K562 (cell line): ENCODE data around the gene MYMX. TPM values are rescaled to one million over a fixed set of nuclear protein-coding genes. Genes with fewer than 3 reads are reported as not detected.
A peak's percentile ranks its signal among the peaks of the same experiment; 100 is the strongest.

Source experiments
- ATAC-seq: fragments of 200-7000 bp; cut with Tn5 transposase; 3 replicates; pipeline ENCODE4 v1.9.1; 2020; ENCODE audit warnings: moderate library complexity
- BruUV-seq: library from RNA; stranded (reverse); fragments of 400-500 nt; replicated peaks from 2 replicates; lab custom pipeline; 2021; lab: Mats Ljungman, UMichigan
- CTCF ChIA-PET: fragments of 300-600 bp; formaldehyde crosslinking; extraction: SDS; loops from one replicate; lab custom pipeline; 2021; ENCODE audit warnings: low intra/inter-chr PET ratio; lab: Yijun Ruan, JAX
- POLR2A ChIA-PET: fragments of 300-600, 350-650 bp; sonication (Branson Sonifier 250); formaldehyde crosslinking; extraction: SDS; loops from one replicate; lab custom pipeline; 2021; ENCODE audit warnings: antibody characterized with exemption, inconsistent platforms; lab: Yijun Ruan, JAX
- DNase-seq, 4 experiments: peaks; one replicate each; pipeline versions ENCODE4 v3.0.0 to v3.0.0-alpha.2; 2011 to 2018; ENCODE audit warnings: low spot score in 3 of 4, mixed read lengths in 3 of 4; ENCODE audit errors: extremely low read depth in 1 of 4
- FAIRE-seq: peaks from 2 replicates; lab custom pipeline; 2011; peaks lifted over from hg19 to GRCh38; lab: Jason Lieb, UNC
- H2AFZ ChIP-seq: 2 replicates; pipeline ENCODE4 v1.6.0; 2011; ENCODE audit warnings: low read depth, low read length, control low read depth, inconsistent platforms
- H3K27ac ChIP-seq: fragments of 200-600 bp; 3 replicates; pipeline ENCODE4 v1.8.0; 2011; ENCODE audit warnings: low read depth, mild to moderate bottlenecking, control low read depth, inconsistent platforms, low read length, moderate library complexity, mixed read lengths; ENCODE audit errors: extremely low read depth
- H3K27me3 ChIP-seq, 2 experiments: fragments of 300-600 bp in 1 of 2; 2 replicates in 1 of 2; 3 replicates in 1 of 2; pipeline versions ENCODE4 v1.6.0 to v1.8.0; 2011; ENCODE audit warnings: inconsistent platforms in 2 of 2, low read length in 2 of 2, mild to moderate bottlenecking in 1 of 2, mixed read lengths in 1 of 2, moderate library complexity in 1 of 2; ENCODE audit not compliant: control insufficient read depth in 2 of 2, insufficient read depth in 2 of 2
- H3K36me3 ChIP-seq: fragments of 300-600 bp; 3 replicates; pipeline ENCODE4 v1.8.0; 2011; ENCODE audit warnings: mild to moderate bottlenecking, low read length, inconsistent platforms; ENCODE audit not compliant: control insufficient read depth, insufficient read depth
- H3K4me1 ChIP-seq, 2 experiments: fragments of 200-600 bp in 1 of 2; replicated peaks in 1 of 2; 2 replicates in 1 of 2; 3 replicates in 1 of 2; pipeline versions ENCODE4 v1.5.1 to v1.8.0; 2011; ENCODE audit warnings: inconsistent platforms in 2 of 2, low read length in 2 of 2, mild to moderate bottlenecking in 1 of 2, mixed read lengths in 1 of 2, moderate library complexity in 1 of 2; ENCODE audit not compliant: control insufficient read depth in 2 of 2, insufficient read depth in 2 of 2
- H3K4me2 ChIP-seq: 2 replicates; pipeline ENCODE4 v1.6.1; 2011; ENCODE audit warnings: low read length, control low read depth, inconsistent platforms, mixed read lengths; ENCODE audit not compliant: insufficient read depth
- H3K4me3 ChIP-seq: fragments of 200-600 bp; sonication (generic), shearing (Covaris generic); 2 replicates; pipeline ENCODE4 v1.5.1; 2016; ENCODE audit warnings: control low read depth, inconsistent platforms
- H3K79me2 ChIP-seq: fragments of 200-600 bp; 3 replicates; pipeline ENCODE4 v1.8.0; 2011; ENCODE audit warnings: low read length, inconsistent platforms; ENCODE audit not compliant: control insufficient read depth, insufficient read depth
- H3K9ac ChIP-seq, 2 experiments: 2 replicates each; pipeline versions ENCODE4 v1.6.0 to v1.6.1; 2011; ENCODE audit warnings: low read depth in 2 of 2, low read length in 2 of 2, control low read depth in 1 of 2, inconsistent platforms in 1 of 2, mild to moderate bottlenecking in 1 of 2, mixed read lengths in 1 of 2; ENCODE audit not compliant: insufficient read depth in 1 of 2
- H3K9me1 ChIP-seq: one replicate; pipeline ENCODE4 v1.6.0; 2011; ENCODE audit warnings: inconsistent platforms, mild to moderate bottlenecking, low read length, moderate library complexity; ENCODE audit not compliant: control insufficient read depth, insufficient read depth
- H3K9me3 ChIP-seq: replicated peaks from 2 replicates; pipeline ENCODE4 v1.5.1; 2011; ENCODE audit warnings: low read depth, low read length, inconsistent platforms; ENCODE audit not compliant: control insufficient read depth, insufficient read depth
- H4K20me1 ChIP-seq: replicated peaks from 2 replicates; pipeline ENCODE4 v1.6.1; 2011; ENCODE audit warnings: low read length, inconsistent platforms, mixed read lengths; ENCODE audit not compliant: control insufficient read depth, insufficient read depth
- CHD7 ChIP-seq: fragments of 200-600 bp; sonication (generic); IDR thresholded peaks from one replicate; pipeline ENCODE4 v1.6.1; 2012; ENCODE audit warnings: mild to moderate bottlenecking, low read depth, low read length, inconsistent platforms
- SRSF1 ChIP-seq: fragments of 200-400 bp; formaldehyde crosslinking; IDR thresholded peaks from 2 replicates; pipeline ENCODE4 v1.6.1; 2017; ENCODE audit warnings: mild to moderate bottlenecking, low read depth, low read length, moderate library complexity
- TRIM25 ChIP-seq: fragments of 450-650 bp; IDR thresholded peaks from 2 replicates; pipeline ENCODE4 v1.7.0; 2016; ENCODE audit warnings: borderline replicate concordance
- VEZF1 ChIP-seq: fragments of 200-800 bp; sonication (Bioruptor generic); IDR thresholded peaks from 2 replicates; pipeline ENCODE4 v1.6.1; 2017; ENCODE audit warnings: missing genetic modification characterization, missing compliant biosample characterization
- ZFX ChIP-seq: sonication (generic); formaldehyde crosslinking; IDR thresholded peaks from 2 replicates; pipeline ENCODE4 v1.8.0; 2022; ENCODE audit warnings: mild to moderate bottlenecking, missing genetic modification reagents, moderate library complexity
- WGBS: fragments of 100-300 bp; shearing (Covaris generic); methylation state at CpG from one replicate; pipeline ENCODE4 v1.1.6; 2016; ENCODE audit warnings: low coverage, mixed read lengths; ENCODE audit not compliant: insufficient coverage; ENCODE audit errors: missing lambda C conversion rate; 5-methylcytosine and 5-hydroxymethylcytosine counted together
- in situ Hi-C: fragments of 300-500 bp; cut with MboI; formaldehyde crosslinking; loops from 4 replicates; pipeline ENCODE4 v1.15.0; 2018; ENCODE audit warnings: inconsistent platforms, mixed read lengths
- intact Hi-C: fragments of 100-400 bp; cut with micrococcal nuclease; formaldehyde crosslinking; loops from 2 replicates; pipeline ENCODE4 v1.14.2; 2022
- polyA plus RNA-seq, 8 experiments: library from polyadenylated mRNA; depleted of rRNA in 4 of 8; stranded (reverse) in 5 of 8; unstranded in 3 of 8; fragments of >200 nt; fragmentation: Nextera tagmentation in 2 of 8; fragmentation: Illumina TruSeq in 1 of 8; extraction: Ambion mirVana in 2 of 8; extraction: Trizol in 1 of 8; gene quantifications; 2 replicates each; pipeline versions ENCODE4 v1.2.1 to v1.2.3, GENCODE V29; 2011 to 2014; ENCODE audit warnings: inconsistent platforms in 1 of 8, missing spikeins in 1 of 8
- total RNA-seq, 7 experiments: library from RNA; depleted of rRNA in 6 of 7; stranded (reverse); fragments of >200 nt in 6 of 7; fragmentation: Illumina TruSeq in 2 of 7; extraction: Trizol in 2 of 7; gene quantifications; 2 replicates each; pipeline versions ENCODE4 v1.2.1 to v1.2.3, GENCODE V29; 2011 to 2021; ENCODE audit warnings: low replicate concordance in 1 of 7

Gene MYMX
- total and polyA plus RNA-seq, 9 of the 15 experiments (the other 6 are each of a cell fraction or from before 2014, with no cell fraction given): 0.12 TPM; not detected in 8

- intact Hi-C loops (no loop called here), in situ Hi-C loops (no loop called here)
- Histone ChIP-seq H3K9me1 (peaks cover 16% of the 10 kb centered on the region), H3K4me2 (peak overlapping the region; percentile 99), H3K27me3 (no peaks in the 10 kb centered on the region), H2AFZ (no peak overlapping the region), H3K36me3 (peaks cover 72% of the 10 kb centered on the region), H3K79me2 (peaks cover 61% of the 10 kb centered on the region), H3K9ac (peak overlapping the region; percentile 85 to 100), H4K20me1 (peaks cover 69% of the 10 kb centered on the region), H3K9me3 (no peaks in the 10 kb centered on the region), H3K27ac (peak overlapping the region; percentile 98), H3K4me3 (peak overlapping the region; percentile 94; the same call in 1 of the 2 replicates), H3K4me1 (peaks cover 25 to 42% of the 10 kb centered on the region in 2 experiments)
- FAIRE-seq: no peak
- ATAC-seq: no peak
- 62% methylated on average over 9 of the region's 9 CpGs for WGBS
- POLR2A ChIA-PET: interaction anchor here (0.6 to 7.4 kb wide), 15 partner anchors 7 to 1198 kb away, joined by 3 to 144 read pairs (median 4); partner anchors contain the start of genes MYMX, NFKBIE, SLC29A1 and SLC35B2
- no peak for DNase-seq
- CTCF ChIA-PET: no interaction called here
- BruUV-seq: no TSS peak
- TF ChIP-seq CHD7 (no peak), VEZF1 (CRISPR knock-in tag) (no peak), SRSF1 (no peak), TRIM25 (no peak), ZFX (CRISPR knock-in tag) (no peak)
Measured at GRCh38 chr6:44249082-44249748, 32.5 kb downstream of the MYMX start.
